H1 (cell line): Measurements from ENCODE around the gene CMC1. TPM values are rescaled to one million over a fixed set of nuclear protein-coding genes. Genes with fewer than 3 reads are reported as not detected.

ENCODE experiments used
- CTCF ChIA-PET: fragments of 300-600 bp; sonication (Branson Sonifier 250); formaldehyde crosslinking; loops from one replicate; lab custom pipeline; 2021; ENCODE audit not compliant: partially characterized antibody; lab: Charles Lee
- POLR2A ChIA-PET: fragments of 300-600 bp; sonication (Branson Sonifier 250); formaldehyde crosslinking; loops from one replicate; lab custom pipeline; 2021; ENCODE audit warnings: inconsistent platforms; ENCODE audit not compliant: partially characterized antibody; lab: Charles Lee
- DNase-seq, 2 experiments: peaks; one replicate each; pipeline versions ENCODE4 v3.0.0 to v3.0.0-alpha.2; 2010 to 2022; ENCODE audit warnings: low spot score in 2 of 2, low read depth in 1 of 2, mixed read lengths in 1 of 2
- FAIRE-seq: peaks from 2 replicates; lab custom pipeline; 2011; peaks lifted over from hg19 to GRCh38; lab: Jason Lieb, UNC
- H2AFZ ChIP-seq: 2 replicates; pipeline ENCODE4 v1.8.1; 2012; ENCODE audit warnings: low read length, inconsistent platforms
- H2AK5ac ChIP-seq: 2 replicates; pipeline ENCODE4 v1.6.1; 2013; ENCODE audit warnings: low read depth, low read length
- H2BK120ac ChIP-seq: replicated peaks from 2 replicates; pipeline ENCODE3; 2013; ENCODE audit warnings: low read depth, low read length, inconsistent platforms
- H2BK12ac ChIP-seq: 2 replicates; pipeline ENCODE4 v1.6.1; 2013; ENCODE audit warnings: low read depth, low read length
- H2BK15ac ChIP-seq: 2 replicates; pipeline ENCODE4 v1.6.1; 2013; ENCODE audit warnings: low read length
- H2BK20ac ChIP-seq: 2 replicates; pipeline ENCODE4 v1.6.1; 2013; ENCODE audit warnings: low read length
- H2BK5ac ChIP-seq: 2 replicates; pipeline ENCODE4 v1.6.1; 2013; ENCODE audit warnings: low read depth, low read length
- H3K14ac ChIP-seq: 2 replicates; pipeline ENCODE4 v1.6.1; 2013; ENCODE audit warnings: inconsistent platforms; ENCODE audit not compliant: insufficient read length
- H3K18ac ChIP-seq: 2 replicates; pipeline ENCODE4 v1.6.1; 2013; ENCODE audit warnings: low read length; ENCODE audit errors: extremely low read depth
- H3K23ac ChIP-seq: 2 replicates; pipeline ENCODE4 v1.6.1; 2013; ENCODE audit warnings: inconsistent platforms; ENCODE audit not compliant: insufficient read length
- H3K23me2 ChIP-seq: 2 replicates; pipeline ENCODE4 v1.6.1; 2013; ENCODE audit warnings: low read depth, low read length
- H3K27ac ChIP-seq: 2 replicates; pipeline ENCODE4 v1.6.1; 2011; ENCODE audit warnings: low read depth, low read length, inconsistent platforms
- H3K27me3 ChIP-seq, 4 experiments: replicated peaks in 1 of 4; 1 replicate in 1 of 4; 2 replicates in 3 of 4; pipeline versions ENCODE4 v1.6.1 to v1.8.1; 2011 to 2013; ENCODE audit warnings: low read length in 3 of 4, mild to moderate bottlenecking in 3 of 4, inconsistent platforms in 2 of 4, mixed read lengths in 2 of 4, moderate library complexity in 1 of 4; ENCODE audit not compliant: control insufficient read depth in 3 of 4, insufficient read depth in 3 of 4; ENCODE audit errors: extremely low read depth in 1 of 4
- H3K36me3 ChIP-seq, 4 experiments: 2 replicates each; pipeline versions ENCODE4 v1.6.1 to v1.8.1; 2011 to 2013; ENCODE audit warnings: mild to moderate bottlenecking in 4 of 4, low read length in 3 of 4, moderate library complexity in 2 of 4, control low read depth in 1 of 4, inconsistent platforms in 1 of 4; ENCODE audit not compliant: insufficient read depth in 4 of 4, control insufficient read depth in 2 of 4
- H3K4ac ChIP-seq: replicated peaks from 2 replicates; pipeline ENCODE3; 2013; ENCODE audit warnings: low read length, low read depth, mixed read lengths, inconsistent platforms; ENCODE audit not compliant: insufficient read length
- H3K4me1 ChIP-seq, 4 experiments: replicated peaks in 1 of 4; 1 replicate in 1 of 4; 2 replicates in 3 of 4; pipeline versions ENCODE4 v1.6.1 to v1.8.1; 2011 to 2013; ENCODE audit warnings: low read length in 3 of 4, inconsistent platforms in 2 of 4, mixed read lengths in 1 of 4; ENCODE audit not compliant: insufficient read depth in 4 of 4, control insufficient read depth in 3 of 4
- H3K4me2 ChIP-seq, 2 experiments: 2 replicates each; pipeline versions ENCODE4 v1.6.1 to v1.8.1; 2011 to 2013; ENCODE audit warnings: low read depth in 2 of 2, low read length in 2 of 2, control low read depth in 1 of 2, inconsistent platforms in 1 of 2, mild to moderate bottlenecking in 1 of 2; ENCODE audit not compliant: insufficient read depth in 1 of 2
- H3K4me3 ChIP-seq, 4 experiments: fragments of 200-600, 300-600 bp in 1 of 4; sonication (generic), shearing (Covaris generic), sonication (Bioruptor Twin) in 1 of 4; 2 replicates each; pipeline versions ENCODE4 v1.5.1 to v1.8.1; 2011 to 2016; ENCODE audit warnings: low read length in 4 of 4, low read depth in 3 of 4, control low read depth in 2 of 4, inconsistent platforms in 2 of 4, mild to moderate bottlenecking in 2 of 4, mixed read lengths in 1 of 4, moderate library complexity in 1 of 4; ENCODE audit not compliant: insufficient read depth in 2 of 4; ENCODE audit errors: extremely low read depth in 1 of 4
- H3K56ac ChIP-seq: replicated peaks from 2 replicates; pipeline ENCODE3; 2013; ENCODE audit warnings: low read depth, mild to moderate bottlenecking, mixed read lengths, low read length, inconsistent platforms; ENCODE audit not compliant: insufficient read length
- H3K79me1 ChIP-seq: 2 replicates; pipeline ENCODE4 v1.6.1; 2013; ENCODE audit warnings: low read depth, low read length, control low read depth
- H3K79me2 ChIP-seq, 2 experiments: 2 replicates each; pipeline versions ENCODE4 v1.6.1 to v1.8.1; 2012 to 2013; ENCODE audit warnings: low read length in 2 of 2, mild to moderate bottlenecking in 2 of 2, inconsistent platforms in 1 of 2; ENCODE audit not compliant: insufficient read depth in 2 of 2, control insufficient read depth in 1 of 2
- H3K9ac ChIP-seq, 4 experiments: replicated peaks in 1 of 4; 1 replicate in 1 of 4; 2 replicates in 3 of 4; pipeline versions ENCODE4 v1.6.1 to v1.8.1; 2011 to 2013; ENCODE audit warnings: low read depth in 3 of 4, low read length in 3 of 4, control low read depth in 2 of 4, mild to moderate bottlenecking in 2 of 4, moderate library complexity in 2 of 4, inconsistent platforms in 1 of 4; ENCODE audit errors: extremely low read depth in 1 of 4
- H3K9me3 ChIP-seq, 2 experiments: 2 replicates each; pipeline versions ENCODE4 v1.6.1 to v1.8.1; 2012 to 2013; ENCODE audit warnings: mild to moderate bottlenecking in 2 of 2, moderate library complexity in 2 of 2, control low read depth in 1 of 2, inconsistent platforms in 1 of 2, low read depth in 1 of 2, low read length in 1 of 2, mixed read lengths in 1 of 2; ENCODE audit not compliant: insufficient read depth in 2 of 2
- H4K20me1 ChIP-seq, 2 experiments: replicated peaks in 1 of 2; 2 replicates each; pipeline versions ENCODE3 to v1.8.1; 2011 to 2013; ENCODE audit warnings: inconsistent platforms in 2 of 2, low read length in 2 of 2, mild to moderate bottlenecking in 1 of 2; ENCODE audit not compliant: insufficient read depth in 2 of 2, control insufficient read depth in 1 of 2
- H4K5ac ChIP-seq: 2 replicates; pipeline ENCODE4 v1.6.1; 2013; ENCODE audit warnings: low read length, low read depth, mixed read lengths, inconsistent platforms; ENCODE audit not compliant: insufficient read length
- H4K8ac ChIP-seq: 2 replicates; pipeline ENCODE4 v1.8.0; 2013; ENCODE audit warnings: mild to moderate bottlenecking, moderate library complexity, low read length, inconsistent platforms; ENCODE audit not compliant: insufficient read depth; ENCODE audit errors: extremely low read depth
- H4K91ac ChIP-seq: replicated peaks from 2 replicates; pipeline ENCODE3; 2013; ENCODE audit warnings: low read length, mixed read lengths, inconsistent platforms; ENCODE audit not compliant: insufficient read length
- CEBPB ChIP-seq: IDR thresholded peaks from 2 replicates; pipeline ENCODE4 v1.6.1; 2012; ENCODE audit warnings: low read depth, low read length
- CTBP2 ChIP-seq: IDR thresholded peaks from 2 replicates; pipeline ENCODE4 v1.7.0; 2011; ENCODE audit warnings: borderline replicate concordance, mild to moderate bottlenecking, moderate library complexity, mixed read lengths, low read length; ENCODE audit not compliant: insufficient read depth, insufficient read length
- HDAC2 ChIP-seq, 2 experiments: fragments of 300-600 bp in 1 of 2; sonication (generic) in 1 of 2; IDR thresholded peaks; 2 replicates each; pipeline ENCODE4 v1.6.1; 2011 to 2012; ENCODE audit warnings: low read depth in 2 of 2, low read length in 2 of 2, mild to moderate bottlenecking in 2 of 2, moderate library complexity in 2 of 2, borderline replicate concordance in 1 of 2, inconsistent platforms in 1 of 2
- JUN ChIP-seq: IDR thresholded peaks from 2 replicates; pipeline ENCODE4 v1.6.1; 2011; ENCODE audit warnings: low read depth, mild to moderate bottlenecking, improper control_type of control experiment, low read length
- KDM5A ChIP-seq: fragments of 200-600 bp; IDR thresholded peaks from 2 replicates; pipeline ENCODE4 v1.7.1; 2012; ENCODE audit warnings: mild to moderate bottlenecking, low read length, inconsistent platforms, mixed read lengths
- MAX ChIP-seq: IDR thresholded peaks from 2 replicates; pipeline ENCODE4 v1.6.1; 2012; ENCODE audit warnings: inconsistent platforms
- RBBP5 ChIP-seq: IDR thresholded peaks from 2 replicates; pipeline ENCODE4 v1.7.1; 2012; ENCODE audit warnings: low read depth, mild to moderate bottlenecking, inconsistent platforms, low read length, moderate library complexity, borderline replicate concordance
- SAP30 ChIP-seq: fragments of 300-600 bp; sonication (generic); IDR thresholded peaks from 2 replicates; pipeline ENCODE4 v1.7.1; 2012; ENCODE audit warnings: low read length, moderate library complexity, mild to moderate bottlenecking, inconsistent platforms; ENCODE audit not compliant: insufficient read depth, insufficient replicate concordance
- SUZ12 ChIP-seq: fragments of 200-600 bp; sonication (generic); IDR thresholded peaks from 2 replicates; pipeline ENCODE4 v1.6.1; 2012; ENCODE audit warnings: mild to moderate bottlenecking, inconsistent platforms, low read length, moderate library complexity, mixed read lengths
- WGBS, 2 experiments: shearing (Covaris generic) in 1 of 2; methylation state at CpG; one replicate each; pipeline versions ENCODE4 v1.1.6 to v1.1.7; 2013 to 2015; ENCODE audit warnings: low lambda C conversion rate in 2 of 2, mixed read lengths in 2 of 2, inconsistent platforms in 1 of 2, low coverage in 1 of 2, missing lambda C conversion rate in 1 of 2; ENCODE audit not compliant: insufficient replicate concordance in 2 of 2, insufficient coverage in 1 of 2, insufficient read length in 1 of 2; ENCODE audit errors: extremely low coverage in 1 of 2, missing lambda C conversion rate in 1 of 2; 5-methylcytosine and 5-hydroxymethylcytosine counted together
- polyA plus RNA-seq, 7 experiments: library from polyadenylated mRNA; depleted of rRNA in 3 of 7; stranded (reverse) in 5 of 7; unstranded in 2 of 7; fragments of >200 nt in 5 of 7; fragments of 200-250 nt in 2 of 7; gene quantifications; 1 replicate in 5 of 7; 2 replicates in 1 of 7; 4 replicates in 1 of 7; pipeline versions ENCODE4 v1.2.1 to v1.2.3, GENCODE V29; 2011 to 2013; ENCODE audit warnings: missing spikeins in 2 of 7, mixed read lengths in 2 of 7
- total RNA-seq: library from RNA; stranded (reverse); fragmentation: NEBNext Ultra II Directional; extraction: Animal tissue kit (Norgen Biotek cat#: 25700); gene quantifications from 2 replicates; pipeline ENCODE4 v1.2.1, GENCODE V29; 2021

The CMC1 gene
- total and polyA plus RNA-seq, 2 of the 8 experiments (the other 6 are each of a cell fraction or from before 2014, with no cell fraction given) = 11.4 to 19.4 TPM

GRCh38 chr3:28301688-28302087, 60.3 kb downstream of the CMC1 start:
- no peaks in the 10 kb centered on the region for H4K20me1 ChIP-seq
- H4K91ac ChIP-seq = no peak overlapping the region
- no peak overlapping the region for H3K56ac ChIP-seq
- TF ChIP-seq SUZ12 (no peak), MAX (no peak), RBBP5 (no peak), SAP30 (no peak), JUN (no peak), CEBPB (no peak), KDM5A (no peak), CTBP2 (no peak), HDAC2 (IDR thresholded peaks at IDR 0.05; ENCODE audit: borderline replicate concordance in 1 of 2, low read depth in 2 of 2, low read length in 2 of 2) (no peak)
- no peaks in the 10 kb centered on the region for H3K36me3 ChIP-seq
- H3K79me1 ChIP-seq = no peaks in the 10 kb centered on the region
- H2BK12ac ChIP-seq = no peak overlapping the region
- H3K4me3 ChIP-seq = no peak overlapping the region
- H3K4ac ChIP-seq = no peak overlapping the region
- no peak overlapping the region for H4K8ac ChIP-seq
- peaks cover 0 to 4% of the 10 kb centered on the region in 2 experiments; a peak in 1 of 4 replicates for H3K79me2 ChIP-seq
- no peak overlapping the region for H2BK15ac ChIP-seq
- DNase-seq (no peak), FAIRE-seq (peak; percentile 7)
- no peak overlapping the region for H3K27ac ChIP-seq
- no peaks in the 10 kb centered on the region for H3K4me1 ChIP-seq
- H2AK5ac ChIP-seq = no peak overlapping the region
- H3K27me3 ChIP-seq = no peaks in the 10 kb centered on the region
- no peak overlapping the region for H3K14ac ChIP-seq
- no peak overlapping the region for H3K4me2 ChIP-seq
- CTCF ChIA-PET = no interaction called here
- H3K23ac ChIP-seq = no peak overlapping the region
- H2BK5ac ChIP-seq = no peak overlapping the region
- H3K9me3 ChIP-seq = no peaks in the 10 kb centered on the region
- no peak overlapping the region for H2AFZ ChIP-seq
- no peak overlapping the region for H4K5ac ChIP-seq
- POLR2A ChIA-PET = no interaction called here
- H3K23me2 ChIP-seq = no peaks in the 10 kb centered on the region
- H3K9ac ChIP-seq = no peak overlapping the region
- 90% methylated on average over 4 of the region's 4 CpGs; no CpG with 5 or more reads in 1 of the 2 experiments for WGBS, 2 experiments
- H3K18ac ChIP-seq = no peak overlapping the region
- H2BK20ac ChIP-seq = no peak overlapping the region
- H2BK120ac ChIP-seq = no peak overlapping the region
